DOHH2 (cell line): ENCODE results near the gene TANC1.

Experiments
- CTCF ChIP-seq: fragments of 200-600 bp; sonication (generic); IDR thresholded peaks from one replicate; pipeline ENCODE4 v1.5.1; 2014; ENCODE audit warnings: antibody characterized with exemption, mild to moderate bottlenecking, low read depth, low read length; ENCODE audit not compliant: poor library complexity, severe bottlenecking
- EZH2phosphoT487 ChIP-seq: fragments of 200-600 bp; sonication (generic); IDR thresholded peaks from 2 replicates; pipeline ENCODE4 v1.6.1; 2017; ENCODE audit warnings: borderline replicate concordance, mild to moderate bottlenecking, antibody characterized with exemption, low read length, moderate library complexity, mixed read lengths

- TF ChIP-seq CTCF = no peak
- no peak for TF ChIP-seq EZH2phosphoT487
These were observed 141.1 kb downstream of the TANC1 start for GRCh38 chr2:159109517-159109916.
